GM20431 (cell line): ENCODE data around the gene GDPD1.
"Not testable (repeated sequence)": the region's sequence is repeated elsewhere in the genome, so short reads cannot be mapped to it uniquely, and the experiment has no call there.

Source experiments
- in situ Hi-C: fragments of 300-500 bp; cut with MseI, MboI; formaldehyde crosslinking; loops from one replicate; pipeline ENCODE4 v1.15.0; 2020; ENCODE audit warnings: low sequenced_read_pairs; ENCODE audit not compliant: unreplicated experiment

GDPD1 gene

GRCh38 chr17:59234631-59235030 is 14.3 kb downstream of the GDPD1 start:
- in situ Hi-C loops = no loop called here

GRCh38 chr17:59238906-59239305 is 18.6 kb downstream of the GDPD1 start:
- in situ Hi-C loops = no loop called here

GRCh38 chr17:59244081-59244480 is 23.8 kb downstream of the GDPD1 start:
- in situ Hi-C loops = no loop called here

GRCh38 chr17:59254742-59255141 is 34.4 kb downstream of the GDPD1 start:
- in situ Hi-C loops = no loop called here

GRCh38 chr17:59257101-59257500 is 36.8 kb downstream of the GDPD1 start:
- in situ Hi-C loops = no loop called here

- in situ Hi-C loops = no loop called here
Observed at GRCh38 chr17:59260722-59261121, 40.4 kb downstream of the GDPD1 start.

GRCh38 chr17:59266745-59267144 is 46.4 kb downstream of the GDPD1 start:
- in situ Hi-C loops = no loop called here

GRCh38 chr17:59267776-59268175 is 47.5 kb downstream of the GDPD1 start:
- in situ Hi-C loops = no loop called here

- in situ Hi-C loops = no loop called here
Observed at GRCh38 chr17:59275618-59276017, 55.3 kb downstream of the GDPD1 start.

GRCh38 chr17:59277031-59277430 is 56.7 kb downstream of the GDPD1 start:
- in situ Hi-C loops = no loop called here

GRCh38 chr17:59278406-59278805 is 58.1 kb downstream of the GDPD1 start:
- in situ Hi-C loops = no loop called here

- in situ Hi-C loops = no loop called here
Observed at GRCh38 chr17:59284317-59284716, 64.0 kb downstream of the GDPD1 start.

- in situ Hi-C loops = no loop called here
Observed at GRCh38 chr17:59287452-59287851, 67.1 kb downstream of the GDPD1 start.

GRCh38 chr17:59287891-59288290 is 67.6 kb downstream of the GDPD1 start:
- in situ Hi-C loops = no loop called here

- in situ Hi-C loops = no loop called here
Observed at GRCh38 chr17:59289981-59290301, 69.6 kb downstream of the GDPD1 start.

GRCh38 chr17:59290302-59290998 is 70.1 kb downstream of the GDPD1 start:
- in situ Hi-C loops = not testable (repeated sequence)

- in situ Hi-C loops = no loop called here
Observed at GRCh38 chr17:59292174-59292523, 71.8 kb downstream of the GDPD1 start.

GRCh38 chr17:59296190-59296589 is 75.9 kb downstream of the GDPD1 start:
- in situ Hi-C loops = no loop called here

- in situ Hi-C loops = no loop called here
Observed at GRCh38 chr17:59298521-59298920, 78.2 kb downstream of the GDPD1 start.

- in situ Hi-C loops = no loop called here
Observed at GRCh38 chr17:59299400-59300092, 79.2 kb downstream of the GDPD1 start.

GRCh38 chr17:59300941-59301340 is 80.6 kb downstream of the GDPD1 start:
- in situ Hi-C loops = no loop called here

GRCh38 chr17:59304811-59305210 is 84.5 kb downstream of the GDPD1 start:
- in situ Hi-C loops = no loop called here
